Transverse colon (tissue), 4 donors: ENCODE measurements around the gene AKR1E2. TPM values are rescaled to one million over a fixed set of nuclear protein-coding genes. Genes with fewer than 3 reads are reported as not detected.

Experiments
- DNase-seq: peaks from one replicate; pipeline ENCODE4 v3.0.0-alpha.2; 2019
- H3K27ac ChIP-seq, 4 donors: fragments of 200-600 bp; sonication (generic); 2 replicates each; pipeline ENCODE4 v1.5.1; 2016 to 2018; ENCODE audit warnings: inconsistent platforms in 4 of 4
- H3K27me3 ChIP-seq: fragments of 200-600 bp; sonication (generic); 2 replicates; pipeline ENCODE4 v1.5.1; 2017; ENCODE audit warnings: inconsistent platforms
- H3K36me3 ChIP-seq, 4 donors: fragments of 200-600 bp; sonication (generic); 2 replicates each; pipeline ENCODE4 v1.5.1; 2017 to 2019; ENCODE audit warnings: inconsistent platforms in 4 of 4
- H3K4me1 ChIP-seq, 4 donors: fragments of 200-600 bp; sonication (generic); 2 replicates each; pipeline ENCODE4 v1.5.1; 2017 to 2020; ENCODE audit warnings: inconsistent platforms in 4 of 4
- H3K4me3 ChIP-seq, 4 donors: fragments of 200-600 bp; sonication (generic); 1 replicate in 1 of 4; 2 replicates in 3 of 4; pipeline versions ENCODE4 v1.5.1 to v1.6.1; 2017 to 2019; ENCODE audit warnings: inconsistent platforms in 4 of 4
- H3K9me3 ChIP-seq, 2 donors: fragments of 200-600 bp; sonication (generic); 2 replicates each; pipeline ENCODE4 v1.5.1; 2017 to 2019; ENCODE audit warnings: inconsistent platforms in 2 of 2
- CTCF ChIP-seq, 5 experiments: fragments of 200-600 bp in 3 of 5; fragments of 450-650 bp in 2 of 5; sonication (generic) in 3 of 5; IDR thresholded peaks; 1 replicate in 2 of 5; 2 replicates in 3 of 5; pipeline ENCODE4 v1.5.1; 2016 to 2017; ENCODE audit warnings: antibody characterized with exemption in 5 of 5, inconsistent platforms in 3 of 5, mild to moderate bottlenecking in 2 of 5, moderate library complexity in 1 of 5
- EP300 ChIP-seq: sonication (generic); formaldehyde crosslinking; IDR thresholded peaks from one replicate; pipeline ENCODE4 v1.6.1; 2017; ENCODE audit warnings: antibody characterized with exemption, low read depth
- POLR2A ChIP-seq: fragments of 450-650 bp; IDR thresholded peaks from one replicate; pipeline ENCODE4 v1.6.1; 2016; ENCODE audit warnings: antibody characterized with exemption, mild to moderate bottlenecking, moderate library complexity
- POLR2AphosphoS5 ChIP-seq, 3 donors: sonication (generic); formaldehyde crosslinking; IDR thresholded peaks; one replicate each; pipeline ENCODE4 v1.6.1; 2016; ENCODE audit warnings: antibody characterized with exemption in 3 of 3
- WGBS, 2 donors: methylation state at CpG; one replicate each; pipeline ENCODE4 v1.1.5; 2018; ENCODE audit warnings: low coverage in 1 of 2; 5-methylcytosine and 5-hydroxymethylcytosine counted together
- in situ Hi-C, 4 donors: fragments of 200-750 bp; cut with MboI; loops; one replicate each; pipeline versions ENCODE4 v1.15.0 to v1.15.1; 2017; ENCODE audit warnings: low sequenced_read_pairs in 3 of 4, low pct_ligation_motif_present in 1 of 4, low pct_unique_long_range_greater_than_20kb in 1 of 4
- intact Hi-C: fragments of 100-400 bp; cut with DNase I; formaldehyde crosslinking; loops from one replicate; pipeline ENCODE4 v1.15.1; 2023; ENCODE audit warnings: low total_unique reads
- total RNA-seq, 4 donors: library from RNA; depleted of rRNA; stranded (reverse); fragments of >200 nt; gene quantifications; one replicate each; pipeline ENCODE4 v1.1.0, GENCODE V29; 2016

The AKR1E2 gene
- total RNA-seq, 4 donors from 2014 or later = 3.8 to 34.8 (median 5.3) TPM

- intact Hi-C loops (no loop called here), in situ Hi-C loops (loop anchor here in 3 of 4 donors (25.0 kb wide), 3 partner anchors 251 to 776 kb away; partner anchors contain the start of gene AKR1C3 (in 1 of the 3))
- DNase-seq = no peak
- no peaks in the 10 kb centered on the region for H3K9me3 ChIP-seq
- no peak overlapping the region for H3K27ac ChIP-seq
- no peak for TF ChIP-seq POLR2A
- TF ChIP-seq EP300 = no peak
- no peak for TF ChIP-seq CTCF (IDR thresholded peaks at IDR 0.05)
- TF ChIP-seq POLR2AphosphoS5 (IDR thresholded peaks at IDR 0.05) = no peak
- no peak overlapping the region for H3K4me3 ChIP-seq
- H3K36me3 ChIP-seq = no peaks in the 10 kb centered on the region
- WGBS, 2 donors = 88% methylated on average over 8 of the region's 8 CpGs; no CpG with 5 or more reads in 1 of the 2 donors
- no peaks in the 10 kb centered on the region for H3K27me3 ChIP-seq
- H3K4me1 ChIP-seq = no peaks in the 10 kb centered on the region
Measured at GRCh38 chr10:4836416-4836969, 10.5 kb downstream of the AKR1E2 start.

GRCh38 chr10:4837551-4837950 is 11.5 kb downstream of the AKR1E2 start:
- intact Hi-C loops (no loop called here), in situ Hi-C loops (loop anchor here in 3 of 4 donors (25.0 kb wide), 3 partner anchors 250 to 775 kb away; partner anchors contain the start of gene AKR1C3 (in 1 of the 3))
- no peaks in the 10 kb centered on the region for H3K9me3 ChIP-seq
- no peaks in the 10 kb centered on the region for H3K27me3 ChIP-seq
- no peak overlapping the region for H3K27ac ChIP-seq
- no peaks in the 10 kb centered on the region for H3K36me3 ChIP-seq
- 92% methylated on average over 1 of the region's 1 CpG; no CpG with 5 or more reads in 1 of the 2 donors for WGBS, 2 donors
- TF ChIP-seq POLR2AphosphoS5 (IDR thresholded peaks at IDR 0.05) = no peak
- no peak for TF ChIP-seq EP300
- TF ChIP-seq POLR2A = no peak
- TF ChIP-seq CTCF (IDR thresholded peaks at IDR 0.05) = no peak
- H3K4me1 ChIP-seq = no peaks in the 10 kb centered on the region
- H3K4me3 ChIP-seq = no peak overlapping the region
- no peak for DNase-seq

- intact Hi-C loops = no loop called here
- Histone ChIP-seq H3K4me3 (no peak overlapping the region), H3K36me3 (no peaks in the 10 kb centered on the region), H3K4me1 (no peaks in the 10 kb centered on the region), H3K9me3 (no peaks in the 10 kb centered on the region), H3K27ac (no peak overlapping the region), H3K27me3 (no peaks in the 10 kb centered on the region)
- in situ Hi-C loops = loop anchor here in 3 of 4 donors (25.0 kb wide), 3 partner anchors 249 to 774 kb away; partner anchors contain the start of gene AKR1C3 (in 1 of the 3)
- WGBS, 2 donors = 60 to 62% methylated on average over 1 to 3 of the region's 3 CpGs
- DNase-seq = no peak
- TF ChIP-seq CTCF (IDR thresholded peaks at IDR 0.05) (no peak), EP300 (no peak), POLR2AphosphoS5 (IDR thresholded peaks at IDR 0.05) (no peak), POLR2A (no peak)
Measured at GRCh38 chr10:4838743-4839142, 12.7 kb downstream of the AKR1E2 start.

- Histone ChIP-seq H3K4me1 (no peaks in the 10 kb centered on the region), H3K27ac (no peak overlapping the region), H3K27me3 (no peaks in the 10 kb centered on the region), H3K9me3 (no peaks in the 10 kb centered on the region), H3K36me3 (no peaks in the 10 kb centered on the region), H3K4me3 (no peak overlapping the region)
- in situ Hi-C loops (loop anchor here in 3 of 4 donors (25.0 kb wide), 3 partner anchors 248 to 773 kb away; partner anchors contain the start of gene AKR1C3 (in 1 of the 3)), intact Hi-C loops (no loop called here)
- no peak for TF ChIP-seq EP300
- TF ChIP-seq POLR2A = no peak
- TF ChIP-seq POLR2AphosphoS5 (IDR thresholded peaks at IDR 0.05) = no peak
- no peak for TF ChIP-seq CTCF (IDR thresholded peaks at IDR 0.05)
- DNase-seq = no peak
- WGBS, 2 donors = 78 to 83% methylated on average over 3 to 4 of the region's 4 CpGs
Measured at GRCh38 chr10:4839353-4839752, 13.3 kb downstream of the AKR1E2 start.
